Esophagus squamous epithelium (tissue), 4 donors: ENCODE data around the gene KCNS1.

Source experiments
- POLR2A ChIP-seq, 4 donors: fragments of 450-650 bp; IDR thresholded peaks; one replicate each; pipeline ENCODE4 v1.6.1; 2017; ENCODE audit warnings: antibody characterized with exemption in 4 of 4, mild to moderate bottlenecking in 4 of 4, moderate library complexity in 3 of 4
- TF ChIP-seq, protein P1 (sequence below), 6 experiments: fragments of 450-650 bp in 4 of 6; fragments of 200-600 bp in 2 of 6; sonication (generic) in 2 of 6; IDR thresholded peaks; one replicate each; pipeline ENCODE4 v1.5.1; 2016 to 2019; ENCODE audit warnings: antibody characterized with exemption in 6 of 6, mild to moderate bottlenecking in 4 of 6, moderate library complexity in 4 of 6

DNA sequence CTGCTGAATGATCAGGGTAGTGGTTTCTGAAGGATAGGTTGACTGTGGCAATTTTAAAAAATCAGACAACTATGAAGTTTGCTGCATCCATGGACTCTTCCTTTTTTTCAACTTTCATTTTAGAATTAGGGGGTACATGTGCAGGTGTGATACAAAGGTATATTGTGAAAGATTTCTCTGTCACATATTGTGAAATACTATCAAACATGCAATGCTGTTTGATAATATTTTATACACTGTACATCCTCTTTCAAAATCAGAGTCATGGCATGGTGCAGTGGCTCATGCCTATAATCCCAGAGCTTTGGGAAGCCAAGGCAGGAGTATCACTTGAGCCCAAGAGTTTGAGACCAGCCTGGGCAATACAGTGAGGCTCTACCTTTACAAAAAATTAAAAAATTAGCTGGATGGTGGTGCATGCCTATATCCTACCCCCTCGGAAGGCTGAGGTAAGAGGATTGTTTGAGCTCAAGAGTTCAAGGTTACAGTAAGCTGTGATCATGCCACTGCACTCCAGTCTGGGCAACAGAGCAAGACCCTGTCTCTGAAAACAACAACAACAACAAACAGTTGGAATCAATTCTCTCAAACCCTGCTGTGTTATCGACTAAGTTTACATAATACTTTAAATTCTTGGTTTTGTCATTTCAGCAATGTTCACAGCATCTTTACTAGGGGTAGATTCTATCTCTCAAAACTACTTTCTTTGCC is 18.8 kb upstream of the KCNS1 start:
- TF ChIP-seq, protein P1, sequence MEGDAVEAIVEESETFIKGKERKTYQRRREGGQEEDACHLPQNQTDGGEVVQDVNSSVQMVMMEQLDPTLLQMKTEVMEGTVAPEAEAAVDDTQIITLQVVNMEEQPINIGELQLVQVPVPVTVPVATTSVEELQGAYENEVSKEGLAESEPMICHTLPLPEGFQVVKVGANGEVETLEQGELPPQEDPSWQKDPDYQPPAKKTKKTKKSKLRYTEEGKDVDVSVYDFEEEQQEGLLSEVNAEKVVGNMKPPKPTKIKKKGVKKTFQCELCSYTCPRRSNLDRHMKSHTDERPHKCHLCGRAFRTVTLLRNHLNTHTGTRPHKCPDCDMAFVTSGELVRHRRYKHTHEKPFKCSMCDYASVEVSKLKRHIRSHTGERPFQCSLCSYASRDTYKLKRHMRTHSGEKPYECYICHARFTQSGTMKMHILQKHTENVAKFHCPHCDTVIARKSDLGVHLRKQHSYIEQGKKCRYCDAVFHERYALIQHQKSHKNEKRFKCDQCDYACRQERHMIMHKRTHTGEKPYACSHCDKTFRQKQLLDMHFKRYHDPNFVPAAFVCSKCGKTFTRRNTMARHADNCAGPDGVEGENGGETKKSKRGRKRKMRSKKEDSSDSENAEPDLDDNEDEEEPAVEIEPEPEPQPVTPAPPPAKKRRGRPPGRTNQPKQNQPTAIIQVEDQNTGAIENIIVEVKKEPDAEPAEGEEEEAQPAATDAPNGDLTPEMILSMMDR (IDR thresholded peaks at IDR 0.05) = no peak
- no peak for TF ChIP-seq POLR2A (IDR thresholded peaks at IDR 0.05)
